Common myeloid progenitor, CD34-positive (primary cell): Measurements from ENCODE around the gene TMC2.

ENCODE experiments used
- CTCF ChIA-PET: fragments of 350-600 bp; sonication (Branson Sonifier 250); formaldehyde crosslinking; loops from one replicate; lab custom pipeline; 2021; ENCODE audit warnings: antibody characterized with exemption; lab: Charles Lee
- POLR2A ChIA-PET: fragments of 350-600 bp; sonication (Branson Sonifier 250); formaldehyde crosslinking; loops from one replicate; lab custom pipeline; 2021; ENCODE audit warnings: antibody characterized with exemption; lab: Charles Lee
- DNase-seq, 3 donors: peaks; one replicate each; pipeline versions ENCODE4 v3.0.0 to v3.0.0-alpha.2; 2013
- H3K27ac ChIP-seq, 2 experiments: 1 replicate in 1 of 2; 2 replicates in 1 of 2; pipeline ENCODE4 v1.7.0; 2013; ENCODE audit warnings: inconsistent platforms in 2 of 2, low read length in 2 of 2, mild to moderate bottlenecking in 2 of 2, low read depth in 1 of 2, moderate library complexity in 1 of 2; ENCODE audit not compliant: severe bottlenecking in 2 of 2, insufficient read depth in 1 of 2, poor library complexity in 1 of 2
- H3K27me3 ChIP-seq, 5 experiments: replicated peaks in 2 of 5; 1 replicate in 3 of 5; 2 replicates in 2 of 5; pipeline versions ENCODE4 v1.6.1 to v1.7.0; 2013; ENCODE audit warnings: low read length in 4 of 5, mild to moderate bottlenecking in 2 of 5, moderate library complexity in 2 of 5, inconsistent platforms in 1 of 5; ENCODE audit not compliant: insufficient read depth in 5 of 5, control insufficient read depth in 4 of 5
- H3K36me3 ChIP-seq, 4 experiments: 1 replicate in 2 of 4; 2 replicates in 2 of 4; pipeline versions ENCODE4 v1.6.1 to v1.7.0; 2013; ENCODE audit warnings: low read length in 3 of 4, control low read depth in 1 of 4, mild to moderate bottlenecking in 1 of 4; ENCODE audit not compliant: control insufficient read depth in 4 of 4, insufficient read depth in 4 of 4
- H3K4me1 ChIP-seq, 4 experiments: 1 replicate in 3 of 4; 2 replicates in 1 of 4; pipeline versions ENCODE4 v1.6.1 to v1.7.1; 2013; ENCODE audit warnings: low read length in 3 of 4, mild to moderate bottlenecking in 3 of 4, control low read depth in 1 of 4, inconsistent platforms in 1 of 4, moderate library complexity in 1 of 4; ENCODE audit not compliant: control insufficient read depth in 4 of 4, insufficient read depth in 4 of 4; ENCODE audit errors: control extremely low read depth in 1 of 4
- H3K4me3 ChIP-seq, 7 experiments: 1 replicate in 4 of 7; 2 replicates in 3 of 7; pipeline versions ENCODE4 v1.5.1 to v1.7.0; 2013; ENCODE audit warnings: mild to moderate bottlenecking in 7 of 7, low read length in 6 of 7, moderate library complexity in 6 of 7, inconsistent platforms in 2 of 7, low read depth in 2 of 7, control low read depth in 1 of 7; ENCODE audit not compliant: insufficient read depth in 4 of 7, control insufficient read depth in 1 of 7; ENCODE audit errors: extremely low read depth in 1 of 7
- H3K9me3 ChIP-seq, 5 experiments: 1 replicate in 4 of 5; 2 replicates in 1 of 5; pipeline versions ENCODE4 v1.6.1 to v1.7.1; 2013; ENCODE audit warnings: low read length in 4 of 5, mild to moderate bottlenecking in 2 of 5, inconsistent platforms in 1 of 5, low read depth in 1 of 5, moderate library complexity in 1 of 5; ENCODE audit not compliant: control insufficient read depth in 4 of 5, insufficient read depth in 2 of 5; ENCODE audit errors: control extremely low read depth in 1 of 5
- WGBS: methylation state at CpG from one replicate; pipeline ENCODE4 v1.1.5; 2013; ENCODE audit not compliant: insufficient coverage; 5-methylcytosine and 5-hydroxymethylcytosine counted together

The TMC2 gene

GRCh38 chr20:2619961-2620595 lies 83.7 kb downstream of the TMC2 start:
- Histone ChIP-seq H3K27ac (no peak overlapping the region), H3K27me3 (peaks cover 0 to 5% (median 2%) of the 10 kb centered on the region in 5 experiments)
- WGBS = 100% methylated on average over 1 of the region's 3 CpGs

GRCh38 chr20:2624190-2624589 lies 87.8 kb downstream of the TMC2 start:
- DNase-seq = no peak
- ChIA-PET POLR2A (no interaction called here), CTCF (no interaction called here)
- H3K4me3 ChIP-seq = no peak overlapping the region
- no peaks in the 10 kb centered on the region for H3K4me1 ChIP-seq
- WGBS = 93% methylated on average over 3 of the region's 4 CpGs
- H3K9me3 ChIP-seq = peaks cover 1 to 10% (median 6%) of the 10 kb centered on the region in 5 experiments
- H3K27me3 ChIP-seq = peaks cover 0 to 8% (median 4%) of the 10 kb centered on the region in 5 experiments
- no peak overlapping the region for H3K27ac ChIP-seq
- H3K36me3 ChIP-seq = no peaks in the 10 kb centered on the region

More at GRCh38 chr20:2619961-2620595, 83.7 kb downstream of the TMC2 start:
- ChIA-PET POLR2A (no interaction called here), CTCF (no interaction called here)
- H3K4me1 ChIP-seq = no peaks in the 10 kb centered on the region
- H3K36me3 ChIP-seq = no peaks in the 10 kb centered on the region
- peaks cover 0 to 5% (median 0%) of the 10 kb centered on the region in 5 experiments for H3K9me3 ChIP-seq
- H3K4me3 ChIP-seq = no peak overlapping the region
- DNase-seq = no peak

- Histone ChIP-seq H3K27ac (no peak overlapping the region), H3K4me3 (no peak overlapping the region), H3K27me3 (peaks cover 0 to 6% (median under 1%) of the 10 kb centered on the region in 5 experiments), H3K4me1 (no peaks in the 10 kb centered on the region), H3K9me3 (peaks cover 3 to 9% (median 6%) of the 10 kb centered on the region in 5 experiments), H3K36me3 (no peaks in the 10 kb centered on the region)
- ChIA-PET CTCF (no interaction called here), POLR2A (no interaction called here)
- no peak for DNase-seq
- 100% methylated on average over 1 of the region's 2 CpGs for WGBS
These were observed 88.7 kb downstream of the TMC2 start for GRCh38 chr20:2625062-2625461.

- CTCF ChIA-PET = no interaction called here
- no peak overlapping the region for H3K4me3 ChIP-seq
- DNase-seq = no peak
- H3K4me1 ChIP-seq = no peaks in the 10 kb centered on the region
- no peak overlapping the region for H3K27ac ChIP-seq
- no peaks in the 10 kb centered on the region for H3K36me3 ChIP-seq
- H3K9me3 ChIP-seq = peaks cover 6 to 18% (median 9%) of the 10 kb centered on the region in 5 experiments
- WGBS = 95% methylated on average over 9 of the region's 9 CpGs
- H3K27me3 ChIP-seq = peaks cover 0 to 6% (median 2%) of the 10 kb centered on the region in 5 experiments
- POLR2A ChIA-PET = no interaction called here
These were observed 90.6 kb downstream of the TMC2 start for GRCh38 chr20:2626853-2627541.

GRCh38 chr20:2631228-2631627 lies 94.9 kb downstream of the TMC2 start:
- Histone ChIP-seq H3K27me3 (peaks cover 2 to 17% (median 10%) of the 10 kb centered on the region in 5 experiments), H3K4me3 (no peak overlapping the region), H3K36me3 (no peaks in the 10 kb centered on the region), H3K4me1 (no peaks in the 10 kb centered on the region), H3K9me3 (peaks cover 4 to 16% (median 9%) of the 10 kb centered on the region in 5 experiments), H3K27ac (no peak overlapping the region)
- CTCF ChIA-PET = interaction anchor here (1.0 kb wide), 1 partner anchor 138 kb away, joined by 3 read pairs; no protein-coding TSS in a partner anchor
- DNase-seq = no peak
- POLR2A ChIA-PET = interaction anchor here (0.6 kb wide), 1 partner anchor 21 kb away, joined by 3 read pairs; no protein-coding TSS in a partner anchor
- WGBS = no CpG with 5 or more reads among the region's 1 CpG

GRCh38 chr20:2633381-2633780 lies 97.0 kb downstream of the TMC2 start:
- WGBS = 67% methylated on average over 1 of the region's 1 CpG
- H3K27ac ChIP-seq = no peak overlapping the region
- H3K36me3 ChIP-seq = no peaks in the 10 kb centered on the region
- H3K27me3 ChIP-seq = peaks cover 2 to 15% (median 10%) of the 10 kb centered on the region in 5 experiments
- ChIA-PET CTCF (no interaction called here), POLR2A (no interaction called here)
- H3K9me3 ChIP-seq = peaks cover 0 to 13% (median 5%) of the 10 kb centered on the region in 5 experiments
- no peaks in the 10 kb centered on the region for H3K4me1 ChIP-seq
- H3K4me3 ChIP-seq = no peak overlapping the region
- DNase-seq = no peak

GRCh38 chr20:2637246-2637645 lies 100.9 kb downstream of the TMC2 start:
- Histone ChIP-seq H3K36me3 (no peaks in the 10 kb centered on the region), H3K27me3 (peaks cover 0 to 13% (median 10%) of the 10 kb centered on the region in 5 experiments), H3K4me1 (no peaks in the 10 kb centered on the region), H3K4me3 (no peak overlapping the region), H3K9me3 (no peaks in the 10 kb centered on the region), H3K27ac (no peak overlapping the region)
- POLR2A ChIA-PET = interaction anchor here (0.6 to 0.7 kb wide), 2 partner anchors 54 to 111 kb away, joined by 3 read pairs; no protein-coding TSS in a partner anchor
- DNase-seq = no peak
- CTCF ChIA-PET = interaction anchor here (1.7 to 2.2 kb wide), 2 partner anchors 10 to 29 kb away, joined by 3 to 8 read pairs; no protein-coding TSS in a partner anchor
- 100% methylated on average over 2 of the region's 6 CpGs for WGBS
